GM21360 (cell line): ENCODE results near the gene PTGES3L.
"Not testable (repeated sequence)": the region's sequence is repeated elsewhere in the genome, so short reads cannot be mapped to it uniquely, and the experiment has no call there.

ENCODE experiments used
- ATAC-seq: cut with Tn5 transposase; IDR thresholded peaks from one replicate; pipeline ENCODE4 v1.9.1; 2021; ENCODE audit warnings: mild to moderate bottlenecking, moderate library complexity; ENCODE audit not compliant: unreplicated experiment

Gene PTGES3L

DNA sequence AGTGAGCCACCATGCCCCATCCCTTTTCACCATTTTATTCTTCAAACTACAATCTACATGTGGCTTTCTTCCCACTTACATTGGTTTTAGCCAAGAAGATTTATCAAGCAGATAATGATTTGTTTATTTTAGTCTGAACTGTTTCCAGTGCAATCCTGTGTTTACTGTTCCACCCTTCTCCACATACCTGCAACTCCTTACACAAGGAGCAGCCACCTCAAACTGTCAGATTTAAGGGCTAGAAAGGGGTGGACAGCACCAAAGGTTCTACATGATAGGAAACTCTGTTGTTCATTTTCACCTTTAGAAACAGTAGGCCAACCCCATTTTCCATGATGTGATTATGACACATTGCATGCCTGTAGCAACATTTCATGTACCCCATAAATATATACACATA lies 2.4 kb upstream of the PTGES3L start:
- no peak for ATAC-seq

DNA sequence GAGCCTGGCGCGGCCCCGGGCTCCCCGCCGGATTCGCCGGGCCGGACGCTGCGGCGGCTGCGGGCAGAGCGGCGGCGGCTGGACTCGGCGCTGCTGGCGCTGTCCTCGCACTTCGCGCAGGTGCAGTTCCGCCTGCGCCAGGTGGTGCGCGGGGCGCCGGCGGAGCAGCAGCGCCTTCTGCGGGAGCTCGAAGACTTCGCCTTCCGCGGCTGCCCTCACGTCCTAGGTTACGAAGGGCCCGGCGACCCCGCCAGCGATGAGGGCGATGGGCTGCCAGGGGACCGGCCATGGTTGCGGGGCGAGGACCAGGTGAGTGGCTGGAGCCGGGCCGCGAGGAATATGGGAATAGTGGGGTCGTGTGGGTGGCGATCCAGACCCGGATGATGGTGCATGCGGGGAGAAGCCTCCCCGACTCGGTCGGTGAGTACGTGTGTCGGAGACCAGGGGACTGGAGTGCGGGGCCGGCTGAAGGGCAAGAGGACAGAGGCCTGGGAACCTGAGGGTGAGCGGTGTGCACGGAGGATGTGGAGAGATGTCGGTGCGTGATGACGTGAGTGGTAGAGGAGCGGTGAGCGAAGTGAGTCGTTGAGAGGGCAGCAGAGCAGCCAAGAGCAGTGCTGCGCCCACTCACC lies 1.0 kb upstream of the PTGES3L start:
- peak; percentile 47 for ATAC-seq

- peak; percentile 56 for ATAC-seq
Measured at GRCh38 chr17:42980274-42980765, 440 bp upstream of the PTGES3L start, which contains the start of gene RUNDC1. Gene RUNDC1 (plus strand): TSS chr17:42980565. CDS start chr17:42980577, 12 bp downstream.

- not testable (repeated sequence) for ATAC-seq
Measured at GRCh38 chr17:42975701-42976100, 4.2 kb downstream of the PTGES3L start.

GRCh38 chr17:42975265-42975664 lies 4.6 kb downstream of the PTGES3L start:
- ATAC-seq = no peak

DNA sequence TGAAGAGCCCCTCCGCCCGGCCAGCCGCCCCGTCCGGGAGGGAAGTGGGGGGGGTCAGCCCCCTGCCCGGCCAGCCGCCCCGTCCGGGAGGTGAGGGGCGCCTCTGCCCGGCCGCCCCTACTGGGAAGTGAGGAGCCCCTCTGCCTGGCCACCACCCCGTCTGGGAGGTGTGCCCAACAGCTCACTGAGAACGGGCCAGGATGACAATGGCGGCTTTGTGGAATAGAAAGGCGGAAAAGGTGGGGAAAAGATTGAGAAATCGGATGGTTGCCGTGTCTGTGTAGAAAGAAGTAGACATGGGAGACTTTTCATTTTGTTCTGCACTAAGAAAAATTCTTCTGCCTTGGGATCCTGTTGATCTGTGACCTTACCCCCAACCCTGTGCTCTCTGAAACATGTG lies 6.6 kb downstream of the PTGES3L start:
- ATAC-seq = not testable (repeated sequence)

DNA sequence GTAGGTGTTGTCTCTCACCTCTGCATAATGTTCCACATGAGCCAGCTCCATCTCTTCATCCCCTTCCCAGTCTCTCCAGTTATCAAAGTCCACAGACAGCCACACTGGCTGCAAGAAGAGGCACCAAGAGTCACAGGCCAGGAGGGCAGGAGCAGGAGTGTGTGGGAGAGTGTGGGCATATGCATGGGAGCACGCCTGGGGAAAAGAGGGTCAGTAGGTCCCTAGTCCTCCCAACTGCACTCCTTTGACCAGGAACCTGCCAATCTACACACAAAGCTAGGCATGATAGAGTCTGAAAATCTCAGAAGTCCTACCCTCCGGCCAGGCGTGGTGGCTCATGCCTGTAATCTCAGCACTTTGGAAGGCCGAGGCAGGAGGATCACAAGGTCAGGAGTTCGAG lies 8.3 kb downstream of the PTGES3L start:
- ATAC-seq = no peak

- no peak for ATAC-seq
Measured at GRCh38 chr17:42969001-42969581, 10.8 kb downstream of the PTGES3L start.

DNA sequence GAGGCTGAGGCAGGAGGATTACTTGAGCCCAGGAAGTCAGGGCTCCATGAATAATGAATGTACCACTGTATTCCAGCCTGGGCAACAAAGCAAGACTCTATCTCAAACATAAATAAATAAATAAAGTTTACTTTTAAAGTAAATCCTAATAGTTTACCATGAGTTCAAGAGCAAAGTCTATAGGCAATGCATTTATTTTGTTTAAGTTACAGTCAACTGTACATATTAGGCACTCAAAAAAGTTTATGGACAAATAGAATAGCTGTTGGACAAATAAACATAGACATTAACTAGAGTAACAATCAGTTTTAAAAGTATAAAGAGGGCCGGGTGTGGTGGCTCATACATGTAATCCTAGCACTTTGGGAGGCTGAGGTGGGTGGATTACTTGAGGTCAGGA lies 12.0 kb downstream of the PTGES3L start:
- no peak for ATAC-seq

DNA sequence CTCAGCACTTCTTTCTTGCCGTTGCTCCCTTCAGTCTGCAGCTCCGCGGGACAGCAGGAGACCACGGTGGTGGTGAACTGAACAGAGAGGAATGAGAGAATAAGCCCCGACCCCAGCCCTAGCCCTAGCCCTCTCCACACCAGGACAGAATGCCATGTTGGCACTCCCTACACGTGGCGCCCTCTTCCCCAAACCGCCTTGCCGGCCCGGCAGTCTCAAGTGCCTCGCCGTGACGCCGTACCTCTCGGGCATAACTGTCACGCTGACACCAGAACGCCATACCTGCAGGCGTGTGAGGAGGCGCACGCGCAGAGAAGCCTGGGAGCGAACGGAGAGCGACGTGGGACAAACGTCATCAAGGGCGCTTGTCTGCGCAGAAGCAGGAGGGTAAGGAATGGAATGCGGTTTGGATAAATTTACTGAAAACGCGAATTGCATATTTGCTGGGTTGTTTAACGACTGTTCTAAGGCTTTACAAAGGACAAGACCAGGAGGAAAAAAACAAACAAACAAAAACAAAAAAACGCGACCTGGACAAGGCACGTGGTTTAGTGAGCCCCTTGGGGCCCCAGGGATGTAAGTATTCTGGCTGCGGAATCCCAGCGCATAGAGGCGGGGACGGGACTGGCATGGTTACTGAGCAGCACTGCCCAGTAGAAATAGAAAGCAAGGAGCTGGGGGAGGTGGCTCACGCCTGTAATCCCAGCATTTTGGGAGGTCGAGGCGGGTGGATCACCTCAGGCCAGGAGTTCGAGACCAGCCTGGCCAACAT lies 15.5 kb downstream of the PTGES3L start, which contains the start of gene AARSD1:
Gene AARSD1, minus strand, starts transcription at position 294 of the 772 bp plus-strand sequence. Its CDS starts 14 bp downstream, at position 280.
- peak; percentile 72 for ATAC-seq

GRCh38 chr17:42953669-42954068 lies 26.2 kb downstream of the PTGES3L start:
- ATAC-seq = no peak

DNA sequence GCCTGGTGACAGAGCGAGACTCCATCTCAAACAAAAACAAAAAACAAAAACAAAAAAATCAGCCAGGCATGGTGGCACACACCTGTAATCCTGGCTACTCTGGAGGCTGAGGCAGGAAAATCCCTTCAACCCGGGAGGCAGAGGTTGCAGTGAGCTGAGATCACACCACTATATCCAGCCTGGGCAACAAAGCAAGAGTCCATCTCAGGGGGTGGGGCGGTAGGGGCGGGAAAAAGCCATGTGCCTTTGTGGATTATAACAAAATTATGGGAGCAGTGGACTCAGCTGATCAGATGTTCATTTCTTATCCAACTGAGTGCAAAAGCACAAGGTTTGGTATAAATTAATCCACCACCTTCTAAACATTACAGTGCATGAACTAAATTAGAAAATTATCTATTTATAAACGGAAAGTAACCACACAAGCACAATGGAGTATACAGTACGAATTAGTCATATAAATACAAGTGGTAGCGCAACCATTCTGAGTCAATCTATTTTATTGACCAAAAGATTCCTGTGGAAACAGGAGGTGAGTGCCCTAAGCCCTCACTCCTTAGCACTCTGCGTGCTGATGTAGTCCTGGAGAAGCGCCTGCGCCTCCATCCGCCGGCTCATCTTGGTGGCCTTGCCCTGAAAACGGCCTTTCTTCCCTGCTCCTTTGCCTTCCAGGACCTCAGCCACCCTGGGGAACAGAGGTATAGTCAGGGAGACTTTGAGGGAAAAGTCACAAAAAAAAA lies 29.7 kb downstream of the PTGES3L start:
- ATAC-seq = no peak

DNA sequence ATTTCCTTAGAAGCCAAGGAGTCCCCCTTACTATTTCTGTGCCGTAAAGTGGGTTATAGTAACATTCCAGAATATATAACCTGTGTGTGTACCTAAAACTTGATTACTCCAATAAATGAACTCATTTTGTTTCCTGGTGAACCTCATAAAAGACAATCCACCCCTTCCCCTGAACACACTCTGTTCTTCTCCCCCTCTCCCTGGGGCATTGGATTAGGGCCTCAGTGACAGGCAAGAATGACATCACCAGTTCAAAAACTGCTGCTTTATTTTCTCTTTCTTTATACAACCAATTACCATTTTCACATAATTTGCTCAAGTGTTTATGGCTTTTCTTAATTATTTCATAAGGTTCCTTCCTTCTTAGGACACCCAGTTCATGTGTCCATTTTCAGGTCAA lies 33.1 kb downstream of the PTGES3L start:
- no peak for ATAC-seq

DNA sequence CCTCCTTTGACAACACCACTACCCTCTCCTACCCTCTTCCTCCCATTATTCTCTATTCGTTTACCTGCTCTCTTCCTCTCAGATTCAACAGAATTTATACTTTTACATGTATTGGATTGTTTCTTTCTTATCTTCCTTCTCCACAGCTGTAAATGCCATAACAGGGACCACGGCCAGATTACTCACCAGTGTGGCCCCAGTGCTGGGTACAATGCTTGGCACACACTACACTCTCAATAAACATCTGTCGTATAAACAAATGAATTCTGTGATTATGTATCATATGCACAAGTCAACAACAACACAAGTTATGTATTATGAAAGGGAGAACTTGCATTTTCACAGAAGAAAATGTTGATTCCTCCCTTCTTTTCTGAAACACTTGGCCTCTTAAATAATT lies 35.7 kb downstream of the PTGES3L start:
- no peak for ATAC-seq

- ATAC-seq = no peak
Measured at GRCh38 chr17:42937712-42938596, 41.9 kb downstream of the PTGES3L start.

DNA sequence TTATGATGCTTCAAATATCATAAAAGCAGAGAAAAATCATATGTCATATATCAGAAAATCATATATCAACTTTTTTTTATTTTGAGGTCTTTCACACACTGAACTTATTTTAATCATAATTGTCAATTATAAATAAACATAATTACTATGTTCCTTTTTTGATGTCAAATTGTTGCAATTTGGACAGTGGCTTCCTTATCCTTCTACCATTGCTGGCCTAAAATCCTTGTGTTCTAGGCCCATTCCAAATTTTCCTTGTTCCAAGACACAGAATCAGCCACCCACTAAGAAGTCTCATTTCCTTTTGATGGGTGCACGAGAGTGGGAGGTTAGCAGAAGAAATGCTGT lies 50.4 kb downstream of the PTGES3L start:
- ATAC-seq = no peak

DNA sequence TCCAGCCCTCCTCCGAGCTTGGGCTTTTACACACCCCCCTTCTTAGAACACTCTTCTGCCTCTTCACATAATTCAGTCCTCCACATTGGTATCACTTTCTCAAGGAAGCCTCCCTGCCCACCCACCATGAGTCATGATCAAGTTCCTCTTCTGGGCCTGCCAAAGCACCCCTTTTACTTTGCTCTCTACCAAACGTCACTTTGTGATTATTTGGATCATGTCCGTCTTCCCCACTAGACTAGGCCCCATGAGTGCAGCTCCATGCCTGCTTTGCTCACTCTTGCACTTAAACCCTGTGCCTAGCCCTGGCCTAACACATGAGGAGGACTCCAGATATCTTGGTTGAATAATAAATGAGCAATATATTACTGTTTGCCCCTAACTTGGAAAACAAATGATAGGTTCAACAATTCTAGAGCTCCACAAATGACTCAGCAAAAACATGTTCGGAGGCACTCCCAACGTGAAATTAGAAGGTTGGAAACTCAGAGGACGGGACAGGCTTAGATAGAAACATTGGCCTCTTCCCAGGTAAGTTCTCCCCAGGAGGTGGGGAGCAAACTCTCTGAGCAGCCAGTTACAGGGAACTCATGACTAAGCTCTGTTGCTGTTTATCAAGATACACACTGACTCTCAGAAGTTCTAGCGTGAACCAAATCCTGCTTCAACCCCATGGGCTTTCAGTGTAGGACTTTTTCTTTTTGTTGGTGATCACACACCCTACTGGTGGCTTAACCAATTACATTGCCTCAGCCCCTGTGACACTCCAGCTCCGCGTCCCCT lies 51.0 kb downstream of the PTGES3L start:
- no peak for ATAC-seq

DNA sequence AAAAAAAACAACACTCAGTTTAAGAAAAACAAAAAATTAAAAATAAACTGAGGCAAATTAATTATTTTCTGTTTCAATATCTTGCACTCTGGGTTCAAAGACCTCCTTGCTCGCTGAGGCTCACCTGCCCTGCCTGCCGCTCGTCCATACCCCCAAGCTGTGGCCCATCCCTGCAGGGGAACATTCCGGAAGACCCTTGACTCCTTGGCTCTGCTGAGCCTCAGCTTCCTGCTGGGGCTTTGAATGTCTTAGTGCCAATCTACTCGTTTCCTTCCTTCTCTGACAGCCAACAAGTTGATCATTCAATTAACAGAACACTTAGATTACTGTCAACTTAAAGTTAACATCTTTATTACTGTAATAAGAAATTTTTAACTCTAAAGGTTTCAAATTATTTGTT lies 55.0 kb downstream of the PTGES3L start:
- ATAC-seq = no peak

- ATAC-seq = not testable (repeated sequence)
Measured at GRCh38 chr17:42923472-42923871, 56.4 kb downstream of the PTGES3L start.
